ENCODE measurements around the gene CEP55. TPM values are rescaled to one million over a fixed set of nuclear protein-coding genes. Genes with fewer than 3 reads are reported as not detected.

CEP55 gene
- total RNA-seq, 1 donor from 2014 or later: 0.59 TPM

Other genes starting within 250 kb of the CEP55 start
- gene MYOF, start 14.3 kb upstream of the CEP55 start, total RNA-seq: 30.4 TPM
- gene FFAR4, start 70.1 kb downstream of the CEP55 start, total RNA-seq: 0.16 TPM
- gene RBP4, start 104.6 kb downstream of the CEP55 start, total RNA-seq: 4.9 TPM
- not detected for gene PDE6C, start 115.9 kb downstream of the CEP55 start, total RNA-seq
- gene FRA10AC1, start 206.0 kb downstream of the CEP55 start, total RNA-seq: 11.9 TPM